GM21423 (cell line): ENCODE results near the gene TCP1.
A peak's percentile ranks its signal among the peaks of the same experiment; 100 is the strongest.
"Not testable (repeated sequence)": the region's sequence is repeated elsewhere in the genome, so short reads cannot be mapped to it uniquely, and the experiment has no call there.

Experiments
- ATAC-seq: cut with Tn5 transposase; IDR thresholded peaks from one replicate; pipeline ENCODE4 v1.9.1; 2021; ENCODE audit warnings: mild to moderate bottlenecking, moderate library complexity; ENCODE audit not compliant: unreplicated experiment

Gene TCP1

GRCh38 chr6:159789377-159790148, at the start of gene TCP1:
Gene TCP1 (minus strand): TSS chr6:159789602. CDS start chr6:159789468, 134 bp downstream.
- peak; percentile 62 for ATAC-seq

- ATAC-seq = no peak
These were observed 48.8 kb upstream of the TCP1 start for GRCh38 chr6:159838020-159838744.

GRCh38 chr6:159837511-159837910, 48.1 kb upstream of the TCP1 start:
- no peak for ATAC-seq

- ATAC-seq = no peak
These were observed 47.5 kb upstream of the TCP1 start for GRCh38 chr6:159836718-159837490.

GRCh38 chr6:159833997-159834603, 44.7 kb upstream of the TCP1 start:
- ATAC-seq = no peak

- ATAC-seq = no peak
These were observed 44.2 kb upstream of the TCP1 start for GRCh38 chr6:159833556-159833955.

GRCh38 chr6:159832946-159833345, 43.5 kb upstream of the TCP1 start:
- no peak for ATAC-seq

- ATAC-seq = no peak
These were observed 41.9 kb upstream of the TCP1 start for GRCh38 chr6:159831373-159831679.

- ATAC-seq = no peak
These were observed 41.3 kb upstream of the TCP1 start for GRCh38 chr6:159830501-159831372.

- no peak for ATAC-seq
These were observed 40.1 kb upstream of the TCP1 start for GRCh38 chr6:159829526-159829925.

- ATAC-seq = no peak
These were observed 38.7 kb upstream of the TCP1 start for GRCh38 chr6:159828074-159828473.

GRCh38 chr6:159826968-159827647, 37.7 kb upstream of the TCP1 start:
- no peak for ATAC-seq

GRCh38 chr6:159826004-159826403, 36.6 kb upstream of the TCP1 start:
- no peak for ATAC-seq

- not testable (repeated sequence) for ATAC-seq
These were observed 35.3 kb upstream of the TCP1 start for GRCh38 chr6:159824690-159825089.

GRCh38 chr6:159823953-159824352, 34.6 kb upstream of the TCP1 start:
- no peak for ATAC-seq

- ATAC-seq = no peak
These were observed 32.3 kb upstream of the TCP1 start for GRCh38 chr6:159821726-159822125.

GRCh38 chr6:159821122-159821521, 31.7 kb upstream of the TCP1 start:
- ATAC-seq = no peak

GRCh38 chr6:159819932-159820640, 30.7 kb upstream of the TCP1 start:
- ATAC-seq = no peak

GRCh38 chr6:159819098-159819497, 29.7 kb upstream of the TCP1 start:
- ATAC-seq = no peak
